Gastrocnemius medialis (tissue), 4 donors: Measurements from ENCODE around the gene SUPT4H1. TPM values are rescaled to one million over a fixed set of nuclear protein-coding genes. Genes with fewer than 3 reads are reported as not detected.

Experiments used
- ATAC-seq, 2 donors: fragments of 150-250 bp; one replicate each; pipeline ENCODE4 v1.9.1; 2016
- DNase-seq, 2 donors: peaks; one replicate each; pipeline ENCODE4 v3.0.0-alpha.2; 2019
- H3K27ac ChIP-seq, 4 donors: fragments of 200-600 bp; sonication (generic); 1 replicate in 1 of 4; 2 replicates in 3 of 4; pipeline ENCODE4 v1.5.1; 2016 to 2018; ENCODE audit warnings: mild to moderate bottlenecking in 2 of 4, moderate library complexity in 1 of 4
- H3K27me3 ChIP-seq, 3 donors: fragments of 200-600 bp; sonication (generic) in 2 of 3; 1 replicate in 1 of 3; 2 replicates in 2 of 3; pipeline versions ENCODE4 v1.5.1 to v1.6.0; 2016 to 2019; ENCODE audit warnings: mild to moderate bottlenecking in 1 of 3, moderate library complexity in 1 of 3
- H3K36me3 ChIP-seq, 2 donors: fragments of 200-600 bp; sonication (generic) in 1 of 2; one replicate each; pipeline ENCODE4 v1.5.1; 2017 to 2018
- H3K4me1 ChIP-seq, 2 donors: fragments of 200-600 bp; sonication (generic) in 1 of 2; one replicate each; pipeline ENCODE4 v1.5.1; 2016 to 2017; ENCODE audit warnings: mild to moderate bottlenecking in 2 of 2
- H3K4me3 ChIP-seq, 4 donors: fragments of 200-600 bp; sonication (generic) in 3 of 4; 1 replicate in 1 of 4; 2 replicates in 3 of 4; pipeline ENCODE4 v1.5.1; 2016 to 2019; ENCODE audit warnings: mild to moderate bottlenecking in 2 of 4
- H3K9me3 ChIP-seq, 3 donors: fragments of 200-600 bp; sonication (generic) in 2 of 3; 1 replicate in 1 of 3; 2 replicates in 2 of 3; pipeline ENCODE4 v1.5.1; 2016 to 2019
- POLR2A ChIP-seq, 2 donors: fragments of 450-650 bp; IDR thresholded peaks; one replicate each; pipeline ENCODE4 v1.6.1; 2017; ENCODE audit warnings: antibody characterized with exemption in 2 of 2, mild to moderate bottlenecking in 2 of 2, moderate library complexity in 2 of 2
- in situ Hi-C, 4 donors: fragments of 200-750 bp; cut with MboI; loops; one replicate each; pipeline versions ENCODE4 v1.15.0 to v1.8.0; 2017; ENCODE audit warnings: low sequenced_read_pairs in 4 of 4
- intact Hi-C: fragments of 100-400 bp; cut with DNase I; formaldehyde crosslinking; loops from one replicate; pipeline ENCODE4 v1.15.1; 2023; ENCODE audit warnings: low total_unique reads
- total RNA-seq, 4 donors: library from RNA; depleted of rRNA; stranded (reverse); fragments of >200 nt; gene quantifications; one replicate each; pipeline versions ENCODE4 v1.1.0 to v1.2.3, GENCODE V29; 2016
- TF ChIP-seq, protein P1 (sequence below), 5 experiments: fragments of 450-650 bp in 3 of 5; fragments of 200-600 bp in 2 of 5; sonication (generic) in 2 of 5; IDR thresholded peaks in 4 of 5; conservative IDR thresholded peaks in 1 of 5; 1 replicate in 4 of 5; 2 replicates in 1 of 5; pipeline ENCODE4 v1.5.1; 2016 to 2019; ENCODE audit warnings: antibody characterized with exemption in 5 of 5, mild to moderate bottlenecking in 3 of 5, moderate library complexity in 3 of 5

SUPT4H1 gene
- total RNA-seq, 4 donors from 2014 or later = 39.6 to 49.0 (median 41.1) TPM

DNA sequence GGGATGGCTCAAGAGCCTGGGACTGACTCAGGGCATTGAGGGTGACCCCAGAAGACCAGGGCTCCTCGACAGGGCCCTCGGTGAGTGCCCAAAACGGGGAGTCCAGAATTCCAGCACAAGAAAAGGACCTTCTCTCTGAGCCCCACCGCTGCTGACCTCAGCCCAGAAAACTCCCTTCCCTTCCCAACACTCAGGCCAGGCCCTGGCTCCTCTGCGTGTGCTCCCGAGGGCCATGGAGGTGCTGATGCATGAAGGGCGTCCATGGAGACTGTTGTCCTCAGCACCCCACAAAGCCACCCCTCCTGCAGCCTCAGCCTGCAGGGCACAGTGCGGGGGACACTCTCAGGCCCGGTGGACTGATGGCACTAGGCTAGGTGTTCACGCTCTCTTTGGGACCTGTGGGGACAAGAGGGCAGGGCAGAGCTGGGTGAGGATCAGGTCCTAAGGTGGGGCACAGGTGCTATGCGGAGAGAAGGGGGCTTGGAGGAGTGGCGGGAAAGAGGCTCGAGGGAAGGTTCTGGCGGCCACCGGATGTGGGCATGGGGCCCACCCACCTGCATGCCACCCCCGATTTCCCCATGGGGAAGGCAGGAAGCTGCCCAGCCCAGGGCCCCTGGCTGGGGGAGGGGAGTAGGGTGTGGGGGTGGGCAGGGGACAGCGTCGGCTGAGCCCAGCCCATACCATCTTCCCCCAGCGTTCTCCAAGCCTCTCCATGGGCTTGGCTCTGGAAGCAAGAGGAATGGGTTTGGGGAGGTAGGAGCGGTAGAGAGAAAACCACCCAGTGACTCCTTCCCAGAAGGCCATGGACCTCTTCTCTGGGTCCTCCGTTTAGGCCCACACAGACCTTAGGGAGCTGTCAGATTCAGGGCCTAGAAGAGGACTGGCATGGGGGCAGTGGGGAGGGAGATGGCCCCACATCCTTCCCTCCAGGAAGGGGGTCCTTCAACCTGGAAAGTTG lies 18.9 kb downstream of the SUPT4H1 start:
- TF ChIP-seq POLR2A (IDR thresholded peaks at IDR 0.05) = no peak
- TF ChIP-seq, protein P1, sequence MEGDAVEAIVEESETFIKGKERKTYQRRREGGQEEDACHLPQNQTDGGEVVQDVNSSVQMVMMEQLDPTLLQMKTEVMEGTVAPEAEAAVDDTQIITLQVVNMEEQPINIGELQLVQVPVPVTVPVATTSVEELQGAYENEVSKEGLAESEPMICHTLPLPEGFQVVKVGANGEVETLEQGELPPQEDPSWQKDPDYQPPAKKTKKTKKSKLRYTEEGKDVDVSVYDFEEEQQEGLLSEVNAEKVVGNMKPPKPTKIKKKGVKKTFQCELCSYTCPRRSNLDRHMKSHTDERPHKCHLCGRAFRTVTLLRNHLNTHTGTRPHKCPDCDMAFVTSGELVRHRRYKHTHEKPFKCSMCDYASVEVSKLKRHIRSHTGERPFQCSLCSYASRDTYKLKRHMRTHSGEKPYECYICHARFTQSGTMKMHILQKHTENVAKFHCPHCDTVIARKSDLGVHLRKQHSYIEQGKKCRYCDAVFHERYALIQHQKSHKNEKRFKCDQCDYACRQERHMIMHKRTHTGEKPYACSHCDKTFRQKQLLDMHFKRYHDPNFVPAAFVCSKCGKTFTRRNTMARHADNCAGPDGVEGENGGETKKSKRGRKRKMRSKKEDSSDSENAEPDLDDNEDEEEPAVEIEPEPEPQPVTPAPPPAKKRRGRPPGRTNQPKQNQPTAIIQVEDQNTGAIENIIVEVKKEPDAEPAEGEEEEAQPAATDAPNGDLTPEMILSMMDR (IDR thresholded peaks at IDR 0.05 in 4 of 5, conservative IDR thresholded peaks at IDR 0.05 in 1 of 5) = no peak
- ATAC-seq = no peak
- Histone ChIP-seq H3K27me3 (peaks cover 3 to 18% (median 7%) of the 10 kb centered on the region in 3 donors), H3K36me3 (no peaks in the 10 kb centered on the region), H3K9me3 (no peaks in the 10 kb centered on the region), H3K4me1 (peaks cover 7% of the 10 kb centered on the region in 2 donors), H3K27ac (peak overlapping the region in 1 of 4 donors; percentile 10), H3K4me3 (peak overlapping the region in 1 of 4 donors; percentile 43)
- no peak for DNase-seq
- in situ Hi-C loops = no loop called here
- intact Hi-C loops = no loop called here

DNA sequence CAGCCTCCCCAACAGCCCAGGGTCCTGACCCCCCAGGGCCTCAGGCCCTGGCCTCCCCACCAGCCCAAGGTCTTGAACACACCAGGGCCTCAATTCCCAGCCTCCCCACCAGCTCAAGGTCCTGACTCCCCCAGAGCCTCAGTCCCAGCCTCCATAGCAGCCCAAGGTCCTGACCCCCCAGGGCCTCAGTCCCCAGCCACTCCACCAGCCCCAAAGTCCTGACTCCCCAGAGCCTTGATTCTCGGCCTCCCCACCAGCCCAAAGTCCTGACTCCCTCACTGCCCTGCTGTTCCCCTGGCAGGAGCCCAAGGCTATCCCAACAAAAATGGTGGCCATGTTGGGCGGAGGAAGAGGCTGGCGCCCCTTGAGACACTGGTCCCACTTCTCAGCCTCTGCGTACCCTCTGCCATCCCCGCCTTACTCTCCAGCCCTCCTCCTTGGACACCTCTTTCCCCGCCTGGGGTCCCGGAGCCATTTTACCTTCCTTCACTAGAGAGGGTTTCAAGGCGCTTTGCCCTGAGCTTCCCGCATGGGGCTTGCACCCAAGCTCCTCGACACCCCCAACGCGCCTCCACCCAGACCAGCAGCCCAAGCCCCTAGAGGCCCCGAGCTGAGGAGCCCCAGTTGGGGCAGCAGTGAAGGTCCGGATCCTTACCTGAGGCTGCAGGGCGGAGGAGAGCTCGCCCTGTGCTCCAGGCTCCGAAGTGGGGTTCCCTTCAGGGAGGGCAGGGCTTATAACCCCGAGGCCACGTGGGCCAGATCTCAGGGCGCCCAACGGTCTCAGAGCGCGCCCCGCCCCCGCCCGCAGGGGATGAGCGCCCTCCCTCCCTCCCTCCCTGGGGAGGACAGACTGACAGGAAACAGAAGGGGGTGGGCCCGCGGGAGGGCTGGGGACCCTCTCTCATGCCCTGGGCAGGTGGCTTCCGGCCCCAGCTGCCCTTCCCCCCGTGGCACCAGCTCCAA lies 19.9 kb downstream of the SUPT4H1 start:
- intact Hi-C loops (no loop called here), in situ Hi-C loops (no loop called here)
- Histone ChIP-seq H3K27me3 (peaks cover 3 to 17% (median 7%) of the 10 kb centered on the region in 3 donors), H3K4me3 (peak overlapping the region in 2 of 4 donors; percentile 17 to 43), H3K4me1 (peaks cover 7% of the 10 kb centered on the region in 2 donors), H3K9me3 (no peaks in the 10 kb centered on the region), H3K27ac (peak overlapping the region in 3 of 4 donors; percentile 10 to 42 (median 18)), H3K36me3 (no peaks in the 10 kb centered on the region)
- peak in 1 of 2 donors; percentile 46 for DNase-seq
- no peak for ATAC-seq
- TF ChIP-seq, protein P1 (IDR thresholded peaks at IDR 0.05 in 4 of 5, conservative IDR thresholded peaks at IDR 0.05 in 1 of 5) = no peak
- TF ChIP-seq POLR2A (IDR thresholded peaks at IDR 0.05) = peak in 1 of 2 donors; percentile 47

DNA sequence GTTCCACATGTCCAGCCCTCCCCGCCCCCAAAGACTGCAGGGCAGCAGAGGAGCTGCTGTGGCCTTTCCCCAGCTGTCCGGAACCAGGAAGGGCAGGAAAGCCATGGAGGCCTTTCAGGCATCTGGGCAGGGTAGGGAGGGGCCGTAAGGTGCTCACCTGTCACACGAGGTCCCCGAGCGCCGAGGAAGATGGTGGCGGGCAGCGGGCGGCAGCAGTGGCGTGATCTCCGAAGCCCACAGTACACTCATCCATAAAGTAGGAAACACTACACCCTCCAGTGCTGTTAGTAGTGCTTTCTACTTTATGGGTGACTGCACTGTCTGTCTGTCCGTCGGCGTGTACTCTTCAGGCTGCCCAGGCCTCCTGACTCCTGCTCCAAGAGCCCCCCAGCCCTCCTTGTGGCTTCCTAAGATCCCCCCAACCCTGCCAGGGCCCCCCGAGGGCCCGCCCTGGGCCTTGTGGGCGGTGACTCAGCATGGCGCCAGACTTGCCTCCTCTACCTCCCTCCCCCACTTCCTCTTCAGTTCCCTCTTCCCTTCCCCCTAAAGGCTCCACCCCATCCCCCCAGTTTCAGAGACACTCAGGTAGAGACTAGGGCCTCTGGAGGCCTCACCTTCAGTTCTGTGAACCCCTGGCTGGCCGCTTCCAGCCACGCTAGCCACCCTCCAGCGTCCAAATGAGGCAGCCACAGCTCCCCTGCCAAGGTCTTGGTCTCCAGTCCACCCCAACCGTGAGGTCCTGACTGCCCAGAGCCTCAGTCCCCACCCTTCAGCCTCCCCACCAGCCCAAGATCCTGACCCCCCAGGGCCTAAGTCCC lies 20.8 kb downstream of the SUPT4H1 start:
- peak overlapping the region in 2 of 4 donors; percentile 17 to 43 for H3K4me3 ChIP-seq
- no peak for TF ChIP-seq POLR2A (IDR thresholded peaks at IDR 0.05)
- TF ChIP-seq, protein P1 (IDR thresholded peaks at IDR 0.05 in 4 of 5, conservative IDR thresholded peaks at IDR 0.05 in 1 of 5) = no peak
- intact Hi-C loops = no loop called here
- H3K27me3 ChIP-seq = peaks cover 3 to 17% (median 7%) of the 10 kb centered on the region in 3 donors
- no peak for DNase-seq
- peak overlapping the region in 2 of 4 donors; percentile 18 to 42 for H3K27ac ChIP-seq
- peaks cover under 1 to 2% of the 10 kb centered on the region in 2 donors for H3K4me1 ChIP-seq
- in situ Hi-C loops = no loop called here
- H3K9me3 ChIP-seq = no peaks in the 10 kb centered on the region
- H3K36me3 ChIP-seq = no peaks in the 10 kb centered on the region
- ATAC-seq = no peak

DNA sequence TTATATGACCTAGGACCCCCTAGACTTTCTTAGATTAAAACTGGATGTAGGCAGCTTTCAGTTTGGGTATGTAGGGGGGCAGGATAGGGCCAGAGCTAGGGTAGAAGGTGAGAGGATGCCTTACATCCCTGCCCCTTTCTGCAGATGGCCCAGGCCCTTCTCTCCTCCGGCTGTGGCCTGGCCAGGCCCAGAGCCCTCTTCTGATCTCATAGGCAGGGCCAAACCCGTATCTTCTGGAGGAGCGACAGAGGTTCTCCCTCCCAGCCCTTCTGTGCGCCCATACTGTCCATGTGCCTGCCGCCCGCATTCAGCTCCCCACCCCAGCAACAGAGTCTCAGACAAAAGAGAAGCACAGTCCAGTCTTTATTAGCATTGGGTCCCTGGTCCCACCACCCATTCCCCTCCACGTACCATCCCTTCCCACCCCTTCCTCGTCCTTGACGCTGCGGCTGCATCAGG lies 21.4 kb downstream of the SUPT4H1 start:
- no peaks in the 10 kb centered on the region for H3K4me1 ChIP-seq
- peak overlapping the region in 1 of 4 donors; percentile 43 for H3K4me3 ChIP-seq
- no peaks in the 10 kb centered on the region for H3K36me3 ChIP-seq
- ATAC-seq (no peak), DNase-seq (no peak)
- in situ Hi-C loops (no loop called here), intact Hi-C loops (no loop called here)
- peaks cover 3 to 17% (median 7%) of the 10 kb centered on the region in 3 donors for H3K27me3 ChIP-seq
- no peaks in the 10 kb centered on the region for H3K9me3 ChIP-seq
- no peak for TF ChIP-seq POLR2A (IDR thresholded peaks at IDR 0.05)
- TF ChIP-seq, protein P1 (IDR thresholded peaks at IDR 0.05 in 4 of 5, conservative IDR thresholded peaks at IDR 0.05 in 1 of 5) = no peak
- H3K27ac ChIP-seq = peak overlapping the region in 1 of 4 donors; percentile 42
